ENCODE results near the gene HCK. TPM values are rescaled to one million over a fixed set of nuclear protein-coding genes. Genes with fewer than 3 reads are reported as not detected.

The HCK gene
- total RNA-seq, 1 experiment from 2014 or later, result 0.41 TPM

- in situ Hi-C loops (cut with HindIII; ENCODE audit: low sequenced_read_pairs), result no loop called here
- no peak for DNase-seq (ENCODE audit: low spot score)
These were observed 90.9 kb downstream of the HCK start for GRCh38 chr20:32142991-32143390.

GRCh38 chr20:32144898-32145662 lies 93.0 kb downstream of the HCK start:
- no peak for DNase-seq (ENCODE audit: low spot score)
- in situ Hi-C loops (cut with HindIII; ENCODE audit: low sequenced_read_pairs), result no loop called here

GRCh38 chr20:32149566-32150170 lies 97.6 kb downstream of the HCK start:
- in situ Hi-C loops (cut with HindIII; ENCODE audit: low sequenced_read_pairs), result loop anchor here (5.0 kb wide), 1 partner anchor 38 kb away; no protein-coding TSS in a partner anchor
- no peak for DNase-seq (ENCODE audit: low spot score)

GRCh38 chr20:32150291-32150848 lies 98.3 kb downstream of the HCK start:
- DNase-seq (ENCODE audit: low spot score), result no peak
- in situ Hi-C loops (cut with HindIII; ENCODE audit: low sequenced_read_pairs), result loop anchor here (5.0 kb wide), 1 partner anchor 37 kb away; no protein-coding TSS in a partner anchor

Other genes starting within 250 kb of the HCK start
- gene MYLK2, start 232.9 kb upstream of the HCK start, total RNA-seq (2014; rRNA removed; shearing (Covaris generic)), result 0.44 TPM in 1 of 2 replicates, not detected in the other
- gene FOXS1, start 206.6 kb upstream of the HCK start, total RNA-seq (2014; rRNA removed; shearing (Covaris generic)), result 3.4 and 9.5 TPM in 2 replicates
- gene DUSP15, start 181.7 kb upstream of the HCK start, total RNA-seq (2014; rRNA removed; shearing (Covaris generic)), result 0.37 and 3.4 TPM in 2 replicates
- gene TTLL9, start 181.6 kb upstream of the HCK start, total RNA-seq (2014; rRNA removed; shearing (Covaris generic)), result 2.0 TPM in 1 of 2 replicates, not detected in the other
- gene PDRG1, start 100.2 kb upstream of the HCK start, total RNA-seq (2014; rRNA removed; shearing (Covaris generic)), result 37.4 and 50.9 TPM in 2 replicates
- gene XKR7, start 84.1 kb upstream of the HCK start, total RNA-seq (2014; rRNA removed; shearing (Covaris generic)), result 5.7 and 6.8 TPM in 2 replicates
- gene CCM2L, start 41.8 kb upstream of the HCK start, total RNA-seq (2014; rRNA removed; shearing (Covaris generic)), result 40.7 and 52.6 TPM in 2 replicates
- gene TM9SF4, start 57.5 kb downstream of the HCK start, total RNA-seq (2014; rRNA removed; shearing (Covaris generic)), result 8.2 and 9.7 TPM in 2 replicates
- 1.3 and 3.6 TPM in 2 replicates for gene PLAGL2, start 155.5 kb downstream of the HCK start, total RNA-seq (2014; rRNA removed; shearing (Covaris generic))
- gene POFUT1, start 155.6 kb downstream of the HCK start, total RNA-seq (2014; rRNA removed; shearing (Covaris generic)), result 26.9 and 27.4 TPM in 2 replicates
- 14.6 and 19.1 TPM in 2 replicates for gene KIF3B, start 225.4 kb downstream of the HCK start, total RNA-seq (2014; rRNA removed; shearing (Covaris generic))